Endothelial cell of umbilical vein (primary cell): ENCODE data around the gene FPR1. TPM values are rescaled to one million over a fixed set of nuclear protein-coding genes. Genes with fewer than 3 reads are reported as not detected.

ENCODE experiments used
- BruUV-seq: library from RNA; stranded (reverse); fragments of 400-500 nt; replicated peaks from 2 replicates; lab custom pipeline; 2021; lab: Mats Ljungman, UMichigan
- CTCF ChIA-PET: fragments of 300-600, 350-600 bp; sonication (Branson Sonifier 250); formaldehyde crosslinking; loops from one replicate; lab custom pipeline; 2021; ENCODE audit warnings: antibody characterized with exemption, inconsistent platforms; lab: Charles Lee
- POLR2A ChIA-PET: fragments of 300-600, 350-600 bp; sonication (Branson Sonifier 250); formaldehyde crosslinking; loops from one replicate; lab custom pipeline; 2021; ENCODE audit warnings: antibody characterized with exemption, inconsistent platforms; lab: Charles Lee
- DNase-seq: peaks from one replicate; pipeline ENCODE4 v3.0.0-alpha.2; 2011; ENCODE audit warnings: low read depth, low spot score
- FAIRE-seq: peaks from 2 replicates; lab custom pipeline; 2011; peaks lifted over from hg19 to GRCh38; lab: Jason Lieb, UNC
- H2AFZ ChIP-seq: 2 replicates; pipeline ENCODE4 v1.6.0; 2012; ENCODE audit warnings: low read depth, low read length, control low read depth, inconsistent platforms
- H3K27ac ChIP-seq: 2 replicates; pipeline ENCODE4 v1.5.1; 2011; ENCODE audit warnings: low read depth, mild to moderate bottlenecking, control low read depth, low read length, moderate library complexity; ENCODE audit not compliant: insufficient read depth
- H3K27me3 ChIP-seq, 2 experiments: 2 replicates each; pipeline versions ENCODE4 v1.6.0 to v1.6.1; 2011; ENCODE audit warnings: low read length in 2 of 2, mixed read lengths in 1 of 2; ENCODE audit not compliant: control insufficient read depth in 2 of 2, insufficient read depth in 2 of 2
- H3K36me3 ChIP-seq, 2 experiments: 2 replicates in 1 of 2; 3 replicates in 1 of 2; pipeline ENCODE4 v1.5.1; 2011; ENCODE audit warnings: low read length in 2 of 2, mild to moderate bottlenecking in 1 of 2, moderate library complexity in 1 of 2; ENCODE audit not compliant: control insufficient read depth in 2 of 2, insufficient read depth in 2 of 2; ENCODE audit errors: extremely low read depth in 1 of 2
- H3K4me1 ChIP-seq: 3 replicates; pipeline ENCODE4 v1.5.1; 2011; ENCODE audit warnings: mild to moderate bottlenecking, low read length; ENCODE audit not compliant: control insufficient read depth, insufficient read depth; ENCODE audit errors: extremely low read depth
- H3K4me2 ChIP-seq: 2 replicates; pipeline ENCODE4 v1.6.1; 2011; ENCODE audit warnings: low read length, control low read depth, mixed read lengths; ENCODE audit not compliant: insufficient read depth
- H3K4me3 ChIP-seq, 3 experiments: fragments of 200-600 bp in 1 of 3; sonication (generic), shearing (Covaris generic) in 1 of 3; replicated peaks in 1 of 3; 2 replicates each; pipeline ENCODE4 v1.5.1; 2011 to 2016; ENCODE audit warnings: control low read depth in 3 of 3, low read length in 3 of 3, mild to moderate bottlenecking in 2 of 3, inconsistent platforms in 1 of 3, low read depth in 1 of 3, moderate library complexity in 1 of 3; ENCODE audit not compliant: insufficient read depth in 1 of 3
- H3K79me2 ChIP-seq: 2 replicates; pipeline ENCODE4 v1.6.0; 2012; ENCODE audit warnings: low read length, inconsistent platforms; ENCODE audit not compliant: control insufficient read depth, insufficient read depth
- H3K9ac ChIP-seq: replicated peaks from 2 replicates; pipeline ENCODE3; 2011; ENCODE audit warnings: low read length, control low read depth; ENCODE audit not compliant: insufficient read depth; ENCODE audit errors: extremely low read depth
- H3K9me1 ChIP-seq: replicated peaks from 3 replicates; pipeline ENCODE4 v1.6.0; 2011; ENCODE audit warnings: mild to moderate bottlenecking, low read length; ENCODE audit not compliant: control insufficient read depth, insufficient read depth; ENCODE audit errors: extremely low read depth
- H3K9me3 ChIP-seq: replicated peaks from 2 replicates; pipeline ENCODE4 v1.5.1; 2012; ENCODE audit warnings: low read length, inconsistent platforms; ENCODE audit not compliant: control insufficient read depth, insufficient read depth
- H4K20me1 ChIP-seq: replicated peaks from 2 replicates; pipeline ENCODE3; 2011; ENCODE audit warnings: mild to moderate bottlenecking, low read length; ENCODE audit not compliant: control insufficient read depth, insufficient read depth; ENCODE audit errors: extremely low read depth
- EZH2 ChIP-seq: IDR thresholded peaks from 2 replicates; pipeline ENCODE4 v1.6.1; 2012; ENCODE audit warnings: borderline replicate concordance, low read depth, mild to moderate bottlenecking, moderate library complexity, low read length, inconsistent platforms; ENCODE audit not compliant: severe bottlenecking
- GATA2 ChIP-seq: IDR thresholded peaks from 2 replicates; pipeline ENCODE4 v1.7.0; 2011; ENCODE audit warnings: low read depth, mild to moderate bottlenecking, moderate library complexity, mixed read lengths, low read length; ENCODE audit not compliant: insufficient read length, insufficient read depth
- JUN ChIP-seq: IDR thresholded peaks from 2 replicates; pipeline ENCODE4 v1.6.1; 2011; ENCODE audit warnings: borderline replicate concordance, low read depth; ENCODE audit not compliant: insufficient read length, insufficient read depth
- MYC ChIP-seq: IDR thresholded peaks from one replicate; pipeline ENCODE4 v1.6.1; 2011; ENCODE audit warnings: mild to moderate bottlenecking, low read depth, low read length
- POLR2AphosphoS5 ChIP-seq: IDR thresholded peaks from 2 replicates; pipeline ENCODE4 v1.6.1; 2012; ENCODE audit warnings: low read depth, mild to moderate bottlenecking, control low read depth, low read length, moderate library complexity; ENCODE audit not compliant: insufficient read depth
- dilution Hi-C: fragments of 300-500 bp; cut with MboI; formaldehyde crosslinking; loops from one replicate; pipeline ENCODE4 v1.15.0; 2019; ENCODE audit warnings: low sequenced_read_pairs; ENCODE audit not compliant: extremely low pct_ligation_motif_present
- intact Hi-C: fragments of 100-400 bp; cut with micrococcal nuclease; formaldehyde crosslinking; loops from one replicate; pipeline ENCODE4 v1.10.0; 2022
- polyA plus RNA-seq, 4 experiments: library from polyadenylated mRNA; depleted of rRNA in 3 of 4; stranded (reverse) in 3 of 4; unstranded in 1 of 4; fragments of >200 nt; gene quantifications; 2 replicates each; pipeline versions ENCODE4 v1.2.1 to v1.2.3, GENCODE V29; 2011 to 2012; ENCODE audit warnings: missing spikeins in 1 of 4
- total RNA-seq: library from RNA; stranded (reverse); gene quantifications from 2 replicates; pipeline ENCODE4 v1.2.3, GENCODE V29; 2021
- TF ChIP-seq, protein P1 (sequence below): IDR thresholded peaks from 2 replicates; pipeline ENCODE4 v1.6.1; 2011; ENCODE audit not compliant: insufficient read depth, insufficient read length

FPR1 gene
- total and polyA plus RNA-seq, 2 donors (not counting 3 experiments of a cell fraction or from before 2014, with no cell fraction given) = not detected

- intact Hi-C loops = no loop called here
- H3K27me3 ChIP-seq = no peaks in the 10 kb centered on the region
- dilution Hi-C loops = no loop called here
- no peak for TF ChIP-seq MYC
- TF ChIP-seq, protein P1, sequence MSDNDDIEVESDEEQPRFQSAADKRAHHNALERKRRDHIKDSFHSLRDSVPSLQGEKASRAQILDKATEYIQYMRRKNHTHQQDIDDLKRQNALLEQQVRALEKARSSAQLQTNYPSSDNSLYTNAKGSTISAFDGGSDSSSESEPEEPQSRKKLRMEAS = no peak
- no peak for TF ChIP-seq GATA2
- TF ChIP-seq EZH2 = no peak
- no peak for TF ChIP-seq JUN
- TF ChIP-seq POLR2AphosphoS5 = no peak
- FAIRE-seq (no peak), DNase-seq (no peak)
- H3K4me1 ChIP-seq = no peaks in the 10 kb centered on the region
- ChIA-PET POLR2A (no interaction called here), CTCF (interaction anchor here (1.2 kb wide), 1 partner anchor 22 kb away, joined by 7 read pairs; no protein-coding TSS in a partner anchor)
- no peak overlapping the region for H3K4me3 ChIP-seq
- no peak overlapping the region for H3K4me2 ChIP-seq
- no peak overlapping the region for H3K9ac ChIP-seq
- no peak overlapping the region for H3K27ac ChIP-seq
- no peaks in the 10 kb centered on the region for H3K79me2 ChIP-seq
- H2AFZ ChIP-seq = no peak overlapping the region
- no peaks in the 10 kb centered on the region for H3K36me3 ChIP-seq
- H3K9me3 ChIP-seq = no peaks in the 10 kb centered on the region
- H3K9me1 ChIP-seq = no peaks in the 10 kb centered on the region
- no TSS peak for BruUV-seq
- H4K20me1 ChIP-seq = no peaks in the 10 kb centered on the region
Measured at GRCh38 chr19:51799774-51800472, 48.2 kb upstream of the FPR1 start.
